GM12872 (cell line): ENCODE results near the gene PC.

Source experiments
- TF ChIP-seq, protein P1 (sequence below): IDR thresholded peaks from 3 replicates; pipeline ENCODE4 v1.5.1; 2011; ENCODE audit warnings: low read depth, mild to moderate bottlenecking, low read length, moderate library complexity; ENCODE audit not compliant: insufficient read depth

Gene PC

DNA sequence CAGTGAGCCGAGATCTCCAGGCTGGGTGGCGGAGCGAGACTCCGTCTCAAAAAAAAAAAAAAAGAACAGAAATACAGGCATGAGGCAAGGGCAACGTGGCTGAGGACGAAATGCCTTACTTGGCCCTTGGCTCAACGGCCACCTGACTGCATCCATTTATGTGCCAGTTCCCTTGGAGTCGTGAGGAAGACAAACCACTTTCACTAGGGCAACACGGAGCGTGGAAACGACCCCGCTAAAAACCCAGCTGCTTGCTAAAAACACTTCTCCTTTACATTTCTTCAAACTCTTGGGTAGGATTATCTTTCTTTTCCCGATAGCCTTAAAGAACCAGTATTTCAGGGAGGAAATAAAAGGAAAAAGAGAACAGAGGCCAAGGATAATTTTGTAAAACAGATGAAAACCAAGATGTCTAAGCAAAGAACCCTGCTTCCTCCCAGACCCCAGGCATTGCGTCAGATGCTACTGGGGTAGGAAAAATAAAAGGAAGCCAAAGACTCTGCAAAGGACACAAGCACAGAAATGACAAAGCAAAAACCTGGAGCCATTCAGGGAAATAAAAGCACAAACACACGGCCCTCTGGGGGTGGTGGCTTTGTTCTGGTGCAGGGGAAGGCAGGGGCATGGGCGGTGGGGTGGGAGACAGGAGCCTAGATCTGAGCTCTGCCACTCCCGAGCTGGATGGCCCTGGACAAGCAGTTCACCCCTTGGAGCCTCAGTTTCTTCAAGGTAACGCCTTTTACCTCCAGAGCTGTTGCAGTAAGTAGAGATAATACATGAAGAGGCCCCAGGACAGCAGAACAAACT lies 37.0 kb downstream of the PC start:
- TF ChIP-seq, protein P1, sequence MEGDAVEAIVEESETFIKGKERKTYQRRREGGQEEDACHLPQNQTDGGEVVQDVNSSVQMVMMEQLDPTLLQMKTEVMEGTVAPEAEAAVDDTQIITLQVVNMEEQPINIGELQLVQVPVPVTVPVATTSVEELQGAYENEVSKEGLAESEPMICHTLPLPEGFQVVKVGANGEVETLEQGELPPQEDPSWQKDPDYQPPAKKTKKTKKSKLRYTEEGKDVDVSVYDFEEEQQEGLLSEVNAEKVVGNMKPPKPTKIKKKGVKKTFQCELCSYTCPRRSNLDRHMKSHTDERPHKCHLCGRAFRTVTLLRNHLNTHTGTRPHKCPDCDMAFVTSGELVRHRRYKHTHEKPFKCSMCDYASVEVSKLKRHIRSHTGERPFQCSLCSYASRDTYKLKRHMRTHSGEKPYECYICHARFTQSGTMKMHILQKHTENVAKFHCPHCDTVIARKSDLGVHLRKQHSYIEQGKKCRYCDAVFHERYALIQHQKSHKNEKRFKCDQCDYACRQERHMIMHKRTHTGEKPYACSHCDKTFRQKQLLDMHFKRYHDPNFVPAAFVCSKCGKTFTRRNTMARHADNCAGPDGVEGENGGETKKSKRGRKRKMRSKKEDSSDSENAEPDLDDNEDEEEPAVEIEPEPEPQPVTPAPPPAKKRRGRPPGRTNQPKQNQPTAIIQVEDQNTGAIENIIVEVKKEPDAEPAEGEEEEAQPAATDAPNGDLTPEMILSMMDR: no peak

DNA sequence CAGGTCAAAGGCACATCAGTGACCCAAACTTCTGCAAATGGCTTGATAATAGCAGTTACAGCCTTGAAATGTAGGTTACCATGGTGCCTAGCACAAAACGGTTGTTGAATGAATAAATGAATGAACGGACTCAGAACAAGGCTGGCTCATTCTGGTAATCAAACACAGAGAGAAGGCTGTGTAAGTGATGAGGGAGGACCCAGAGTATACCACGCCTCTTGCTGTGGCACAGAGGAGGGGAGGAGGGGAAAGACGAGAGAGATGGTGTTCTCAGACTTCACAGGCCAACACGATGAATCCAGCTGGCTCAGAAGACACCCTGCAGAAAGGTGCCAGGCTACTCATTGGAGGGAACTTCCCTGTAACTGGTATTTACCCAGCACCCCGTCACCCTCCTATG lies 38.3 kb downstream of the PC start:
- TF ChIP-seq, protein P1: no peak

DNA sequence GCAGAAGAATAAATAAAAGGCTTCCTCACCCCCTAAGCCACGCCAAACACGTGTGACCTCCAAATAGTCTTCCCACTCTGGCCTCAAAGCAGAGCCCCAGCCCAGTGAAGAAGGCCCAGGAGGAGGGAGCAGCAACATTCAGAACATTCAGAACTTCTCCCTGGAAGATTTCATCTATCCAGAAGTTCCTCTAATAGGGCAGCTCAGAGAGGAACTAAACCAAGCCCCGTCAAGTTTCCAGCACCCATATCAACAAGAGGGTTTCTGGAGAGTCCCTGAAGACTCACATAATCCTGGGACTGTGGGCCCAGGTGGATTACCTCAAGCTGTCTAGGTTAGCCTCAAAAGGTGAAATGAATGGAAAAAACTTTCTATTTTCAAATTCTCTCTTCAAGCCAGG lies 39.4 kb downstream of the PC start:
- TF ChIP-seq, protein P1: no peak

DNA sequence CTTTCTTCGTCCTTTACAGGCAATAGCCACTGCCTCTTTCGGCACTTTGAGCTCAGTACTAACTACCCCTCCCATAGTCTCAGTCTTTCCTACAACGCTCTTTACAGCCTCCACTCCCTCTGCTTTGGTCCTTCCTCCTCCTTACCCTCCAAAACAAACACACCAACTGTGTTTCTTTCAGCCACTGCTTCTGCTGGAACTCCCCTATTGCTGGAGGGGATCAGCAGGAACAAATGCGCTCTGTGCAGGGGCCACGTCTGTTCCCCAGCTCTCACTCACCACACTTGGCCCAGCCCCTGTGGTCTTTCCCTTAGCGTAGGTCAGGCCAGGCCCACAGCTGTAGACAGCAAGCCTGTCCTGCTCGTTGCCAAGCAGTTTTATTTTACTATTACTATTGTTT lies 42.3 kb downstream of the PC start:
- TF ChIP-seq, protein P1: no peak

DNA sequence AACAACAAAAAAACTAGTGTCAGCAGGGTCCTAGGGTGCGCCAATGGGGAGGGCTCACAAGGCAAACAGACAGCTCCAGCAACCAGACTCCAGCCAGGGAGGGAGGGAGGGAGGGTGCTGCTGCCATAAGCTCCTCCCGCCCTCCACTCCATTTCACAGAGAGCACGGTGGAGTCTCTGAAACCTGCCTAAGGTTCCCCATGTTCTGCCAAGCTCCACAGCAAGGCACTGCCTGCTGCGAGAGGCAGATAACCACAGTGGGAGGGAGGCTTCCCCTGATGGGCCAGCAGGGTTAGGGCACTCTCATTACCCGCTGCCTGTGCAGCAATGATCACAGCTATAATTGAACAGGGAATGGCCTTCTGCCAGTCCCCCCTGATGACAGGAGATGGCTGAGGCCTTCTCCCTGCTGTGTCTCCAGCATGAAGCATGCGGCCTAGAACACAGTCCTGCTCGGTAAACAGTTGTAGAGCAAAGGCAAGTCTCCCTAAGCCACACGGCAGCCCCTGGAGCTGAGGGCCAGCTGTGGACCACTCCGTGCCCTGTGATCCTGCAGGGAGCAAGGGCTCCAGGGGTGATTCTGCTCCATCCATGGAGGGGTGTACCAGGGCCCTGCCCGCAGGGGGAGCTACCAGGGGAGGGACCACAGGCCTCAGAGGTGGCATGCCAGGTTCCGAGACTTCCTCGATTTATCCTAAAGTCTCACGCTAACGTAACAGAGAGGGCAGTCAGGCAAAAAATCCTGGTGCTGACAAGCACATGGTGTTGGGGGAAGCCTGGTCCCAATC lies 42.9 kb downstream of the PC start:
- TF ChIP-seq, protein P1: no peak

DNA sequence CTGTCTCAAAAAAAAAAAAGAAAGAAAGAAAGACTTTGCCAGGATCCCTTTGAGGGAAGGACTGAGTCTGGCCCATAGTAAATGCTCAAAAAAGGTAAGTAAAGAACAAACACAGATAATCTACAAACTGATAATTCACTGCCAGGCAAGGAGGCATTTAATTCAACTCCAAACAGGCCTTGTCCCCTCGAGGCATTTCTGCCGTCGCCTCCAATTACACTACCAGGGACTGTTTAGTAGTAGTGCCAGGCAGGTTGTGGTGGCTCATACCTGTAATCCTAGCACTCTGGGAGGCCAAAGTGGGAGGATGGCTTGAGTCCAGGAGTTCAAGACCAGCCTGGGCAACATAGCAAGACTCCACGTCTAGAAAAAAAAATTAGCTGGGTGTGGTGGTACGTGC lies 43.7 kb downstream of the PC start:
- TF ChIP-seq, protein P1: no peak

DNA sequence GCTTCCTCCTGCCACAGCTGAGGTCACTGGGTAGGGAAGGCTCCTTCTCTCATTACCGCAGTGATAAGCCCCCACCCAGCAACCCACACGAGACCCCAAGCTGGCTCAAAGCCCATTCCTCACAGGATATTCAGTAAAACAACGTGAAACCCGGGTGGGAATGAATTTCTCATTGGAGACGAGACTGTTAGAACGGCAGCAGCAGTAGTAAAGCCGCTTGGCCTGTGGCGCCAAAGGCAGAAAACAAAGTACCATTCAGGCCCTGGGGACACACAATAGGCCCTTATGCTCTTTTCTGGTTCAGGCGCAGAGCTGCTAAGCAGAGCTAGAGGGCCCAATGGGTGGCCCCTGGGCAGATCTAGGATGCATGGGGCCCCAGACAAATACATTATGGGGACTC lies 45.3 kb downstream of the PC start:
- TF ChIP-seq, protein P1: no peak
